ENCODE results near the gene CACNG1.

The CACNG1 gene

GRCh38 chr17:67071595-67071994 is 27.2 kb downstream of the CACNG1 start:
- no peak overlapping the region for H3K4me3 ChIP-seq (replicated peaks; ENCODE audit: low read depth, low read length)
- H3K27me3 ChIP-seq (replicated peaks; ENCODE audit: control insufficient read depth, insufficient read depth, low read length) = no peaks in the 10 kb centered on the region
- no peak for TF ChIP-seq CTCF (IDR thresholded peaks at IDR 0.05; ENCODE audit: insufficient read depth, low read length, poor library complexity, severe bottlenecking)
- H3K36me3 ChIP-seq (ENCODE audit: control insufficient read depth, insufficient read depth, low read length) = no peaks in the 10 kb centered on the region
- no peak for DNase-seq (ENCODE audit: extremely low read depth, insufficient read length)

GRCh38 chr17:67072885-67073284 is 28.5 kb downstream of the CACNG1 start:
- H3K4me3 ChIP-seq (replicated peaks; ENCODE audit: low read depth, low read length) = no peak overlapping the region
- no peaks in the 10 kb centered on the region for H3K36me3 ChIP-seq (ENCODE audit: control insufficient read depth, insufficient read depth, low read length)
- DNase-seq (ENCODE audit: extremely low read depth, insufficient read length) = no peak
- no peaks in the 10 kb centered on the region for H3K27me3 ChIP-seq (replicated peaks; ENCODE audit: control insufficient read depth, insufficient read depth, low read length)
- TF ChIP-seq CTCF (IDR thresholded peaks at IDR 0.05; ENCODE audit: insufficient read depth, low read length, poor library complexity, severe bottlenecking) = no peak

- Histone ChIP-seq H3K4me3 (replicated peaks; ENCODE audit: low read depth, low read length) (no peak overlapping the region), H3K36me3 (ENCODE audit: control insufficient read depth, insufficient read depth, low read length) (peaks cover 2% of the 10 kb centered on the region), H3K27me3 (replicated peaks; ENCODE audit: control insufficient read depth, insufficient read depth, low read length) (no peaks in the 10 kb centered on the region)
- no peak for DNase-seq (ENCODE audit: extremely low read depth, insufficient read length)
- TF ChIP-seq CTCF (IDR thresholded peaks at IDR 0.05; ENCODE audit: insufficient read depth, low read length, poor library complexity, severe bottlenecking) = no peak
Measured at GRCh38 chr17:67074781-67075180, 30.4 kb downstream of the CACNG1 start.

- DNase-seq (ENCODE audit: extremely low read depth, insufficient read length) = no peak
- TF ChIP-seq CTCF (IDR thresholded peaks at IDR 0.05; ENCODE audit: insufficient read depth, low read length, poor library complexity, severe bottlenecking) = no peak
- H3K27me3 ChIP-seq (replicated peaks; ENCODE audit: control insufficient read depth, insufficient read depth, low read length) = no peaks in the 10 kb centered on the region
- H3K4me3 ChIP-seq (replicated peaks; ENCODE audit: low read depth, low read length) = no peak overlapping the region
- peaks cover 2% of the 10 kb centered on the region for H3K36me3 ChIP-seq (ENCODE audit: control insufficient read depth, insufficient read depth, low read length)
Measured at GRCh38 chr17:67076290-67076689, 31.9 kb downstream of the CACNG1 start.

GRCh38 chr17:67078292-67078691 is 33.9 kb downstream of the CACNG1 start:
- Histone ChIP-seq H3K4me3 (replicated peaks; ENCODE audit: low read depth, low read length) (no peak overlapping the region), H3K36me3 (ENCODE audit: control insufficient read depth, insufficient read depth, low read length) (peaks cover 2% of the 10 kb centered on the region), H3K27me3 (replicated peaks; ENCODE audit: control insufficient read depth, insufficient read depth, low read length) (no peaks in the 10 kb centered on the region)
- DNase-seq (ENCODE audit: extremely low read depth, insufficient read length) = no peak
- no peak for TF ChIP-seq CTCF (IDR thresholded peaks at IDR 0.05; ENCODE audit: insufficient read depth, low read length, poor library complexity, severe bottlenecking)

GRCh38 chr17:67079491-67079890 is 35.1 kb downstream of the CACNG1 start:
- H3K4me3 ChIP-seq (replicated peaks; ENCODE audit: low read depth, low read length) = no peak overlapping the region
- DNase-seq (ENCODE audit: extremely low read depth, insufficient read length) = no peak
- peaks cover 2% of the 10 kb centered on the region for H3K36me3 ChIP-seq (ENCODE audit: control insufficient read depth, insufficient read depth, low read length)
- TF ChIP-seq CTCF (IDR thresholded peaks at IDR 0.05; ENCODE audit: insufficient read depth, low read length, poor library complexity, severe bottlenecking) = no peak
- no peaks in the 10 kb centered on the region for H3K27me3 ChIP-seq (replicated peaks; ENCODE audit: control insufficient read depth, insufficient read depth, low read length)

Measured in GM06990 (cell line).